Raji (cell line): ENCODE data around the gene ZCCHC7.

Source experiments
- POLR2A ChIP-seq: IDR thresholded peaks from 2 replicates; pipeline ENCODE4 v1.6.1; 2011; ENCODE audit warnings: low read depth, low read length, control low read depth; ENCODE audit not compliant: insufficient read depth

The ZCCHC7 gene

DNA sequence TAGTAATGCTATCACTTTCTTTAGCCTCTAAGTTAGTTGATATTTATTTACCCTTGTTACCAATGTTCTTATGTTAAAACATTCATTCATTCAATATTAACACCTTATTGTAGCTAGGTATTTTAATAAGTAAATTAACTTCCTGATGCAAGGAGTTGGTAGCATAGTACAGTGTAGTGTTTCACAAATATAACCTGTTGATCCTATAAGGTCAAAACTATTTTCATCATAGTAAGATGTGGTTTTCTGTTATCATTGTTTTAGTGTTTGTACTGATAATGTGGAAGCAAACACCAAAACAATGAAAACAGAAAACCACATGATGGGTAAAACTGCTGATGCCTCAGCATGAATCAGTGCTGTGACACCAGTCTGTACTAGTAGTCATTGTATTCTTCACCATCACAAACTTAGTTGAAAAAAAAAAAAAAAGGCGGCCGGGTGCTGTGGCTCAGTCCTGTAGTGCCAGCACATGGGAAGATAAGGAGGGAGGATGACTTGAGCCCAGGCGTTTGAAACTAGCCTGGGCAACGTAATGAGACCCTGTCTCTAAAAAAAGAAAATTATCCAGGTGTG lies 36.5 kb downstream of the ZCCHC7 start:
- no peak for TF ChIP-seq POLR2A

DNA sequence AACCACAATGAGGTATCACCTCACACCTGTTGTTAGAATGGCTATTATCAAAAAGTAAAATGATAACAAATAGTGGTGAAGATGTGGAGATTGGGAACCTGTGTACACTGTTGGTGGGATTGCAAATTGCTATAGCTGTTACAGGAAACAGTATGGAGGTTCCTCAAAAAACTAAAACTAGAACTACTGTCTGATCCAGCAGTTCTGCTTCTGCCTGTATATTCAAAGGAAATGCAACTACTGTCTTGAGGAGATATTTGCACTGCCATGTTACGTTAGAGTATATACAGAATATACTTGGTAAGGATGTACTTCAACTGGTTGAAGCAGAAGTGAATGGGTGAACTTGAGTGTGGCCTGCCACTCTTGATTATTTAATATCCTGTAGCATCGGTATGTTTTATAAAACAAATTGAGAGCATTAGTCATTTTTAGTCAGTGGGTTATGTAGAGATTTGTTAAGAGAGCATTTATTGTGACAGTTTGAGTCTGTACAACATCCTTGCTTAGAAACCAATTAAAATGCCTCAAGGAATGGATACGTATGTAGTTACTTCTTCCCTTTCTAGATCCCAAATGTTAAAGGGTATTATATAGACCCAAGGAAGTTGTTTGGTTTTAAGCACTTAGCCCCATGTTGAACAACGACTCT lies 37.5 kb downstream of the ZCCHC7 start:
- no peak for TF ChIP-seq POLR2A

DNA sequence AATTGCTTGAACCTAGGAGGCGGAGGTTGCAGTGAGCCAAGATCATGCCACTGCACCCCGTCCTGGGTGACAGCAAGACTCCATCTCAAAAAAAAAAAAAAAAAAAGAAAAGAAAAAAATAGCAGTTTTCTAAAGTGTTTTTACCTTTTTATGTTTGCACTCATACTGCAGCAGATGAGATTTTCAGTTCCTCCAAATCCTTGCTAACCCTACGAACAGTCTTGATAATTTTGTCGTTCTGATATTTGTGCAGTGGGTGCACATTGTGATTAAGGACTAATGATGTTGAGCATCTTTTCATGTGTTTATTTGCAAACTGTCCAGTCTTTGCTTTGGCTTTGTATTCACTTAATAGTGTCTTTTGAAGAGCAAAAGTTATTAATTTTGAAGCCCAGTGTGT lies 42.9 kb downstream of the ZCCHC7 start:
- TF ChIP-seq POLR2A = no peak

- TF ChIP-seq POLR2A = no peak
Measured at GRCh38 chr9:37165644-37166043, 45.3 kb downstream of the ZCCHC7 start.

GRCh38 chr9:37167456-37168047 lies 47.2 kb downstream of the ZCCHC7 start:
- no peak for TF ChIP-seq POLR2A

- TF ChIP-seq POLR2A = no peak
Measured at GRCh38 chr9:37172557-37172956, 52.2 kb downstream of the ZCCHC7 start.

GRCh38 chr9:37174247-37174646 lies 53.9 kb downstream of the ZCCHC7 start:
- TF ChIP-seq POLR2A = no peak

- no peak for TF ChIP-seq POLR2A
Measured at GRCh38 chr9:37178742-37179141, 58.4 kb downstream of the ZCCHC7 start.

- no peak for TF ChIP-seq POLR2A
Measured at GRCh38 chr9:37179576-37179975, 59.2 kb downstream of the ZCCHC7 start.

DNA sequence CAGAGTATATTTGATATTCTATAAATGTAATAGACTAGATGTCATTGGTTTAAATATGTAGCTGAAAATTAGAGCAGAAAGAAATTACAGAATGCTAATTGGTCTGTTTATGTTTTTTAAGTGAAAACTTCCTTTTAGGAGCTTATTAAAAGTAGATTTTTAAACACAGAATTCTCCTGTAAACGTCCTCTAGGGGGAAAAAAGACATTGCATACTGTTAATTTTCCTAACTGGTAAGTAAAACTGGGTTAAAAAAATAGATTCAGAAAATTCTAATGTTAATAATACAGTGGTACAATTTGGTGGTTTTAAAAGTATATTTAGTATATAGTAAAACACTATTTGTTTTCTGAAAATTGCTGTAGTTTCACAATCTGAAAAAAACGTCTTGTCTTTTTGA lies 59.8 kb downstream of the ZCCHC7 start:
- TF ChIP-seq POLR2A = no peak

- TF ChIP-seq POLR2A = no peak
Measured at GRCh38 chr9:37182718-37183117, 62.3 kb downstream of the ZCCHC7 start.

- no peak for TF ChIP-seq POLR2A
Measured at GRCh38 chr9:37184905-37185867, 64.8 kb downstream of the ZCCHC7 start.

DNA sequence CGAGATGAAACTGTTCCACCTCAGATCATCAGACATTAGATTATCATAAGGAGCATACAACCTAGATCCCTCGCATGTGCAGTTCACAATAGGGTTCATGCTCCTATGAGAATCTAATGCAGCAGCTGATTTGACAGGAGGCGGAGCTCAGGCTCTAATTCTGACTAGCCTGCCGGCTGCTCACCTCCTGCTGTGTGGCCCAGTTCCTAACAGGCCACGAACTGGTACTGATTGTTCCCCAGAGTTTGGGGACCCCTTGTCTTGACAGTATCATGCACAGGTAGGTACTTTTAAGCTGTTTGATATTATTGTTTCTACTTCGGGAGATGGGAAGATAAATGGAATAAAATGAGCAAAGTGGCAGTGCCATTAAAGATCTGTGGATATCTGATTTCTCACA lies 66.9 kb downstream of the ZCCHC7 start:
- no peak for TF ChIP-seq POLR2A

- TF ChIP-seq POLR2A = no peak
Measured at GRCh38 chr9:37187713-37188439, 67.5 kb downstream of the ZCCHC7 start.

- no peak for TF ChIP-seq POLR2A
Measured at GRCh38 chr9:37191403-37192089, 71.2 kb downstream of the ZCCHC7 start.

DNA sequence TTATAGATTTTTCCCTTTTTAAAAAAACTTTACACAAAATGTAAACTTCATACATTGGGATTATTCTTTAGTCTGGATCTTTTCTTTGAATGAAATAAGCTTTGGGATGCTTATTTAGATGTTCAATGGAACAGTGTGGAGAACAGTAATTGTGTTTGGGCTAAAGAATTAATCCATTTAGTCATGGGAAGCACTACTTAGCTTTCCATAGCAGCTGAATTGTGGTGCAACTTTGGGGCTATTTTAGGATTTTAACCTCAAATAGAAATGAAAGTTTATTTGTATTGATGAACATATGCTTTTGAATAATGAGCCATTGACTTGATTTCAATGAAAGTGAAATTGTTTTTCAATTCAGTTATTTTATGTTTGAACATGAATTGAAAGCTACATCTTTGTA lies 72.4 kb downstream of the ZCCHC7 start:
- no peak for TF ChIP-seq POLR2A
